Measurements from ENCODE around the gene LRRC23. TPM values are rescaled to one million over a fixed set of nuclear protein-coding genes. Genes with fewer than 3 reads are reported as not detected.

Gene LRRC23
- total and polyA plus RNA-seq, 9 of the 15 experiments (the other 6 are each of a cell fraction or from before 2014, with no cell fraction given): 2.2 to 7.0 (median 3.0) TPM

- FAIRE-seq: no peak
- BruUV-seq (replicated peaks): no TSS peak
- TF ChIP-seq HDAC1 (IDR thresholded peaks at IDR 0.05) (no peak), POU5F1 (IDR thresholded peaks at IDR 0.05; ENCODE audit: borderline replicate concordance, low read depth, low read length, partially characterized antibody) (no peak), ZNF23 (CRISPR knock-in tag; IDR thresholded peaks at IDR 0.05) (no peak), DACH1 (IDR thresholded peaks at IDR 0.05; ENCODE audit: partially characterized antibody) (no peak), NR4A1 (CRISPR knock-in tag; IDR thresholded peaks at IDR 0.05) (no peak), NR4A1 (tag; IDR thresholded peaks at IDR 0.05) (no peak), KLF6 (CRISPR knock-in tag; IDR thresholded peaks at IDR 0.05; ENCODE audit: borderline replicate concordance) (no peak), ZBTB33 (CRISPR knock-in tag; IDR thresholded peaks at IDR 0.05) (peak; percentile 93), BRD4 (IDR thresholded peaks at IDR 0.05) (no peak), NFXL1 (CRISPR knock-in tag; IDR thresholded peaks at IDR 0.05) (no peak; the same call in 1 of the 2 replicates), FOXK1 (CRISPR knock-in tag; IDR thresholded peaks at IDR 0.05; ENCODE audit: borderline replicate concordance) (no peak), ZNF696 (CRISPR knock-in tag; conservative IDR thresholded peaks at IDR 0.05) (no peak), KLF13 (tag; IDR thresholded peaks at IDR 0.05; ENCODE audit: borderline replicate concordance, low read depth) (no peak), ZNF217 (CRISPR knock-in tag; IDR thresholded peaks at IDR 0.05) (no peak), ZNF740 (CRISPR knock-in tag; IDR thresholded peaks at IDR 0.05) (no peak), ZNF740 (tag; IDR thresholded peaks at IDR 0.05) (no peak)
- TF ChIP-seq, protein P1, sequence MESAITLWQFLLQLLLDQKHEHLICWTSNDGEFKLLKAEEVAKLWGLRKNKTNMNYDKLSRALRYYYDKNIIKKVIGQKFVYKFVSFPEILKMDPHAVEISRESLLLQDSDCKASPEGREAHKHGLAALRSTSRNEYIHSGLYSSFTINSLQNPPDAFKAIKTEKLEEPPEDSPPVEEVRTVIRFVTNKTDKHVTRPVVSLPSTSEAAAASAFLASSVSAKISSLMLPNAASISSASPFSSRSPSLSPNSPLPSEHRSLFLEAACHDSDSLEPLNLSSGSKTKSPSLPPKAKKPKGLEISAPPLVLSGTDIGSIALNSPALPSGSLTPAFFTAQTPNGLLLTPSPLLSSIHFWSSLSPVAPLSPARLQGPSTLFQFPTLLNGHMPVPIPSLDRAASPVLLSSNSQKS (CRISPR knock-in tag; IDR thresholded peaks at IDR 0.05): no peak
- TF ChIP-seq, protein P2, sequence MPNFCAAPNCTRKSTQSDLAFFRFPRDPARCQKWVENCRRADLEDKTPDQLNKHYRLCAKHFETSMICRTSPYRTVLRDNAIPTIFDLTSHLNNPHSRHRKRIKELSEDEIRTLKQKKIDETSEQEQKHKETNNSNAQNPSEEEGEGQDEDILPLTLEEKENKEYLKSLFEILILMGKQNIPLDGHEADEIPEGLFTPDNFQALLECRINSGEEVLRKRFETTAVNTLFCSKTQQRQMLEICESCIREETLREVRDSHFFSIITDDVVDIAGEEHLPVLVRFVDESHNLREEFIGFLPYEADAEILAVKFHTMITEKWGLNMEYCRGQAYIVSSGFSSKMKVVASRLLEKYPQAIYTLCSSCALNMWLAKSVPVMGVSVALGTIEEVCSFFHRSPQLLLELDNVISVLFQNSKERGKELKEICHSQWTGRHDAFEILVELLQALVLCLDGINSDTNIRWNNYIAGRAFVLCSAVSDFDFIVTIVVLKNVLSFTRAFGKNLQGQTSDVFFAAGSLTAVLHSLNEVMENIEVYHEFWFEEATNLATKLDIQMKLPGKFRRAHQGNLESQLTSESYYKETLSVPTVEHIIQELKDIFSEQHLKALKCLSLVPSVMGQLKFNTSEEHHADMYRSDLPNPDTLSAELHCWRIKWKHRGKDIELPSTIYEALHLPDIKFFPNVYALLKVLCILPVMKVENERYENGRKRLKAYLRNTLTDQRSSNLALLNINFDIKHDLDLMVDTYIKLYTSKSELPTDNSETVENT (CRISPR knock-in tag; IDR thresholded peaks at IDR 0.05): no peak
These were observed 37.7 kb downstream of the LRRC23 start for GRCh38 chr12:6942331-6942665.

More at GRCh38 chr12:6942331-6942665, 37.7 kb downstream of the LRRC23 start:
- WGBS (ENCODE audit: insufficient coverage, low coverage, missing lambda C conversion rate): 88% methylated on average over 4 of the region's 11 CpGs
- H3K9me1 ChIP-seq (ENCODE audit: control insufficient read depth, insufficient read depth, low read length): no peaks in the 10 kb centered on the region
- in situ Hi-C loops (cut with MboI): loop anchor here (5.0 kb wide), 1 partner anchor 75 kb away; the partner anchor contains the start of gene TPI1
- H3K4me2 ChIP-seq (ENCODE audit: insufficient read depth, low read length): peak overlapping the region; percentile 94
- peaks cover 13% of the 10 kb centered on the region for H3K79me2 ChIP-seq (ENCODE audit: control insufficient read depth, insufficient read depth, low read length)
- CTCF ChIA-PET (ENCODE audit: low intra/inter-chr PET ratio): no interaction called here
- peak overlapping the region; percentile 86 to 90 for H3K9ac ChIP-seq (ENCODE audit: insufficient read depth in 1 of 2, low read depth in 2 of 2, low read length in 2 of 2)
- no peaks in the 10 kb centered on the region for H3K27me3 ChIP-seq (ENCODE audit: control insufficient read depth in 2 of 2, insufficient read depth in 2 of 2, low read length in 2 of 2)
- peak overlapping the region; percentile 96 for H3K27ac ChIP-seq (ENCODE audit: extremely low read depth, low read depth, low read length)
- H4K20me1 ChIP-seq (replicated peaks; ENCODE audit: control insufficient read depth, insufficient read depth, low read length): no peaks in the 10 kb centered on the region
- ATAC-seq (no peak), DNase-seq (ENCODE audit: extremely low read depth in 1 of 4, low spot score in 3 of 4) (no peak)
- H3K9me3 ChIP-seq (replicated peaks; ENCODE audit: control insufficient read depth, insufficient read depth, low read depth, low read length): no peaks in the 10 kb centered on the region
- H3K4me1 ChIP-seq (replicated peaks in 1 of 2; ENCODE audit: control insufficient read depth in 2 of 2, insufficient read depth in 2 of 2, low read length in 2 of 2): peaks cover 21 to 64% of the 10 kb centered on the region in 2 experiments
- H2AFZ ChIP-seq (ENCODE audit: low read depth, low read length): no peak overlapping the region
- peaks cover 38% of the 10 kb centered on the region; the same call in 2 of the 3 replicates for H3K36me3 ChIP-seq (ENCODE audit: control insufficient read depth, insufficient read depth, low read length)
- POLR2A ChIA-PET: interaction anchor here (0.6 to 6.3 kb wide), 5 partner anchors 11 to 73 kb away, joined by 3 to 98 read pairs (median 24); partner anchors contain the start of gene ATN1
- intact Hi-C loops (cut with micrococcal nuclease): loop anchor here (5.0 kb wide), 1 partner anchor 75 kb away; the partner anchor contains the start of gene TPI1
- H3K4me3 ChIP-seq: no peak overlapping the region
